GM06990 (cell line): ENCODE measurements around the gene SSTR4.

Experiments
- DNase-seq: peaks from one replicate; pipeline ENCODE4 v3.0.0-alpha.2; 2011; ENCODE audit not compliant: insufficient read length; ENCODE audit errors: extremely low read depth
- H3K27me3 ChIP-seq: replicated peaks from 2 replicates; pipeline ENCODE4 v1.6.0; 2011; ENCODE audit warnings: low read length; ENCODE audit not compliant: control insufficient read depth, insufficient read depth
- H3K36me3 ChIP-seq: 2 replicates; pipeline ENCODE4 v1.5.1; 2011; ENCODE audit warnings: low read length; ENCODE audit not compliant: control insufficient read depth, insufficient read depth
- H3K4me3 ChIP-seq: replicated peaks from 2 replicates; pipeline ENCODE4 v1.5.1; 2011; ENCODE audit warnings: low read depth, mild to moderate bottlenecking, control low read depth, low read length
- CTCF ChIP-seq: IDR thresholded peaks from 2 replicates; pipeline ENCODE4 v1.5.1; 2011; ENCODE audit warnings: low read length, control low read depth, mild to moderate bottlenecking, inconsistent platforms; ENCODE audit not compliant: insufficient read depth, poor library complexity, severe bottlenecking

SSTR4 gene

GRCh38 chr20:23031346-23031745, 3.8 kb upstream of the SSTR4 start:
- H3K4me3 ChIP-seq: no peak overlapping the region
- no peak for DNase-seq
- no peak for TF ChIP-seq CTCF
- no peaks in the 10 kb centered on the region; the same call in none of the 2 replicates for H3K27me3 ChIP-seq
- H3K36me3 ChIP-seq: no peaks in the 10 kb centered on the region

DNA sequence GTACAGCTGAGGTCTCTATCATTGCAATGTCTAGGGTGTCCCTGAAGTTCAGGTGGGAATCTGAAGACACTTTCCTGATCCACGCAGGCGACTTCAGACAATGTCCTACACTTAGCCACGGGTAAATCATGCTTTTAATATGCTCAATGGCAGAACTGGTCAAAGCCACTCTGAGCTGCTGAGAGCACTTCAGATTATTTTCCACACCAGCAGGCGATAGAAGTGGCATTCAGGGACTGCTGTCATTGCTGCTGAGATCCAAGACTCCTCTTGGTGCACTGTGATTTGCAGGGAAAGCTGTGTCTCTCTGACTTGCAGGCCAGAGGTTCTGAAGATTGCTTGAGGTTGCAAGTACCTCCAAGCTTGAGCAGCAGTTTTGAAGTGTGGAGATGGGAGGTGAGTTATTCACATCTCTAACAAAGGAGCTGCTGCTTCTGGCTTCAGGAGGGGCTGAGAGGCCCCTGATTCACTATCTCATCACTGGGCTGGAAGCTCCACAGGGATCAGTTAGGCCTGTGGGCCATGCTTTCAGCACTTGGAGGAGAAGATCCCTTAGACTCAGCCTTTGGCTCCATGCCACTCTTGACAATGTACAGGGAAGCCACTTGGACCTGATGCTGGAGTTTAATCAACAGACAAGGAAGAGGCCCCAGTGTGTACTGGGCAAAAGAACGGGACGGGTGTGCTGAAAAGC, 2.9 kb upstream of the SSTR4 start:
- DNase-seq: no peak

GRCh38 chr20:23032750-23033078, 2.4 kb upstream of the SSTR4 start:
- H3K4me3 ChIP-seq: no peak overlapping the region
- DNase-seq: no peak
- H3K27me3 ChIP-seq: no peaks in the 10 kb centered on the region; the same call in none of the 2 replicates
- H3K36me3 ChIP-seq: no peaks in the 10 kb centered on the region
- TF ChIP-seq CTCF: no peak

More for the DNA sequence above, 2.9 kb upstream of the SSTR4 start:
- Histone ChIP-seq H3K27me3 (no peaks in the 10 kb centered on the region; the same call in none of the 2 replicates), H3K4me3 (no peak overlapping the region), H3K36me3 (no peaks in the 10 kb centered on the region)
- no peak for TF ChIP-seq CTCF

- DNase-seq: no peak
- no peaks in the 10 kb centered on the region; the same call in none of the 2 replicates for H3K27me3 ChIP-seq
- TF ChIP-seq CTCF: no peak
- no peaks in the 10 kb centered on the region for H3K36me3 ChIP-seq
- H3K4me3 ChIP-seq: no peak overlapping the region
These were observed 1.2 kb upstream of the SSTR4 start for GRCh38 chr20:23033918-23034317.

DNA sequence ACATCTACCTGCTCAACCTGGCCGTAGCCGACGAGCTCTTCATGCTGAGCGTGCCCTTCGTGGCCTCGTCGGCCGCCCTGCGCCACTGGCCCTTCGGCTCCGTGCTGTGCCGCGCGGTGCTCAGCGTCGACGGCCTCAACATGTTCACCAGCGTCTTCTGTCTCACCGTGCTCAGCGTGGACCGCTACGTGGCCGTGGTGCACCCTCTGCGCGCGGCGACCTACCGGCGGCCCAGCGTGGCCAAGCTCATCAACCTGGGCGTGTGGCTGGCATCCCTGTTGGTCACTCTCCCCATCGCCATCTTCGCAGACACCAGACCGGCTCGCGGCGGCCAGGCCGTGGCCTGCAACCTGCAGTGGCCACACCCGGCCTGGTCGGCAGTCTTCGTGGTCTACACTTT, 619 bp downstream of the SSTR4 start:
- no peak for TF ChIP-seq CTCF
- Histone ChIP-seq H3K36me3 (no peaks in the 10 kb centered on the region), H3K4me3 (no peak overlapping the region), H3K27me3 (no peaks in the 10 kb centered on the region; the same call in none of the 2 replicates)
- no peak for DNase-seq

DNA sequence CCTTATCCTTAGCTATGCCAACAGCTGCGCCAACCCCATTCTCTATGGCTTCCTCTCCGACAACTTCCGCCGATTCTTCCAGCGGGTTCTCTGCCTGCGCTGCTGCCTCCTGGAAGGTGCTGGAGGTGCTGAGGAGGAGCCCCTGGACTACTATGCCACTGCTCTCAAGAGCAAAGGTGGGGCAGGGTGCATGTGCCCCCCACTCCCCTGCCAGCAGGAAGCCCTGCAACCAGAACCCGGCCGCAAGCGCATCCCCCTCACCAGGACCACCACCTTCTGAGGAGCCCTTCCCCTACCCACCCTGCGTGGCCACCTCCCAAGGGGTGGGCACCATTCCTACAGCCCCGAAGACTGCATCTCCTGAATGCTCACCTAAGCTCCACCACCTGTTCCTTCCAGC, 1.3 kb downstream of the SSTR4 start:
- no peak overlapping the region for H3K4me3 ChIP-seq
- H3K36me3 ChIP-seq: no peaks in the 10 kb centered on the region
- no peak for TF ChIP-seq CTCF
- DNase-seq: no peak
- no peaks in the 10 kb centered on the region; the same call in none of the 2 replicates for H3K27me3 ChIP-seq
